GM13976 (cell line): ENCODE measurements around the gene SUCLG2.

Experiments
- DNase-seq: peaks from one replicate; pipeline ENCODE4 v3.0.0; 2012; ENCODE audit warnings: low spot score
- CTCF ChIP-seq: IDR thresholded peaks from 2 replicates; pipeline ENCODE4 v1.5.1; 2012; ENCODE audit warnings: borderline replicate concordance, mild to moderate bottlenecking; ENCODE audit not compliant: insufficient read depth; ENCODE audit errors: extremely low read depth, missing control alignments, control extremely low read depth
- in situ Hi-C: fragments of 300-500 bp; cut with MboI; formaldehyde crosslinking; loops from one replicate; pipeline ENCODE4 v1.12.0; 2022; ENCODE audit warnings: low sequenced_read_pairs, mixed read lengths, inconsistent platforms; ENCODE audit not compliant: unreplicated experiment

SUCLG2 gene

GRCh38 chr3:67654099-67654843 is at the start of gene SUCLG2:
Gene SUCLG2, minus strand, starts transcription at chr3:67654612. Its CDS starts 26 bp downstream, at chr3:67654586.
- in situ Hi-C loops, result no loop called here
- peak; percentile 80 for DNase-seq
- no peak for TF ChIP-seq CTCF

DNA sequence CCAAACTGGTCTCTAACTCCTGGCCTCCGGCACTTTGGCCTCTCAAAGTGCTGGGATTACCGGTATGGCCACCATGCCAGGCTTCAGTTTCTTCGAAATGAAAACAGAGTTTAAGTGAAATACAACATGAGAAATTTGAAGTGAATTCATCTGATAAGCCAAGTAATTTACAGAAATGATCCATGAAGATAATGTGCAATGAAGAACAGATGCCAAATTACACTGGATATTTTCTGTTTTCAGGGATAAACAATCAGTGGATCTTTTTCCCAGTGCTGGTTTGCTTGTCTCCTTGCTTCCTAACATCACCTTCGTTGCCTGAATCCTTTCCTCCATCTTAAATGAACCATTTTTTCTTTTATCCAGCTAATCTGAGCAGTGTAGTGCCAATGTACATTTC is 46.2 kb upstream of the SUCLG2 start:
- no peak for DNase-seq
- no peak for TF ChIP-seq CTCF
- in situ Hi-C loops, result no loop called here

GRCh38 chr3:67699882-67700281 is 45.5 kb upstream of the SUCLG2 start:
- in situ Hi-C loops, result no loop called here
- no peak for DNase-seq
- TF ChIP-seq CTCF, result no peak

- in situ Hi-C loops, result no loop called here
- TF ChIP-seq CTCF, result no peak
These were observed 38.2 kb upstream of the SUCLG2 start for GRCh38 chr3:67692621-67693020.

GRCh38 chr3:67691926-67692325 is 37.5 kb upstream of the SUCLG2 start:
- no peak for DNase-seq
- no peak for TF ChIP-seq CTCF
- in situ Hi-C loops, result no loop called here

More at GRCh38 chr3:67692621-67693020, 38.2 kb upstream of the SUCLG2 start:
- DNase-seq, result no peak

- in situ Hi-C loops, result no loop called here
- DNase-seq, result no peak
- no peak for TF ChIP-seq CTCF
These were observed 36.8 kb upstream of the SUCLG2 start for GRCh38 chr3:67691207-67691606.
